ENCODE measurements around the gene WDR36.

- TF ChIP-seq ZZZ3 (IDR thresholded peaks at IDR 0.05; ENCODE audit: control insufficient read depth, insufficient read length, low read depth): no peak
- no peak for TF ChIP-seq POLR2AphosphoS5 (IDR thresholded peaks at IDR 0.05; ENCODE audit: low read length)
- no peak for TF ChIP-seq TARDBP (IDR thresholded peaks at IDR 0.05; ENCODE audit: borderline replicate concordance)
- no peak for TF ChIP-seq EP300 (IDR thresholded peaks at IDR 0.05; ENCODE audit: borderline replicate concordance in 1 of 2, control insufficient read depth in 1 of 2, low read depth in 2 of 2, low read length in 2 of 2)
- TF ChIP-seq USF2 (IDR thresholded peaks at IDR 0.05; ENCODE audit: borderline replicate concordance, low read depth, low read length): no peak
- no peak for TF ChIP-seq CREM (IDR thresholded peaks at IDR 0.05; ENCODE audit: low read depth)
- TF ChIP-seq, protein P1, sequence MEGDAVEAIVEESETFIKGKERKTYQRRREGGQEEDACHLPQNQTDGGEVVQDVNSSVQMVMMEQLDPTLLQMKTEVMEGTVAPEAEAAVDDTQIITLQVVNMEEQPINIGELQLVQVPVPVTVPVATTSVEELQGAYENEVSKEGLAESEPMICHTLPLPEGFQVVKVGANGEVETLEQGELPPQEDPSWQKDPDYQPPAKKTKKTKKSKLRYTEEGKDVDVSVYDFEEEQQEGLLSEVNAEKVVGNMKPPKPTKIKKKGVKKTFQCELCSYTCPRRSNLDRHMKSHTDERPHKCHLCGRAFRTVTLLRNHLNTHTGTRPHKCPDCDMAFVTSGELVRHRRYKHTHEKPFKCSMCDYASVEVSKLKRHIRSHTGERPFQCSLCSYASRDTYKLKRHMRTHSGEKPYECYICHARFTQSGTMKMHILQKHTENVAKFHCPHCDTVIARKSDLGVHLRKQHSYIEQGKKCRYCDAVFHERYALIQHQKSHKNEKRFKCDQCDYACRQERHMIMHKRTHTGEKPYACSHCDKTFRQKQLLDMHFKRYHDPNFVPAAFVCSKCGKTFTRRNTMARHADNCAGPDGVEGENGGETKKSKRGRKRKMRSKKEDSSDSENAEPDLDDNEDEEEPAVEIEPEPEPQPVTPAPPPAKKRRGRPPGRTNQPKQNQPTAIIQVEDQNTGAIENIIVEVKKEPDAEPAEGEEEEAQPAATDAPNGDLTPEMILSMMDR (IDR thresholded peaks at IDR 0.05 in 2 of 3, conservative IDR thresholded peaks at IDR 0.05 in 1 of 3; ENCODE audit: control insufficient read depth in 2 of 3, extremely low read depth in 1 of 3, insufficient read depth in 1 of 3, low read depth in 3 of 3, low read length in 3 of 3): no peak
- TF ChIP-seq JUND (IDR thresholded peaks at IDR 0.05; ENCODE audit: low read depth, low read length): no peak
- no peak for TF ChIP-seq NR2C2 (IDR thresholded peaks at IDR 0.05; ENCODE audit: borderline replicate concordance, control insufficient read depth, insufficient read length, low read depth)
- no peak for TF ChIP-seq YY1 (IDR thresholded peaks at IDR 0.05; ENCODE audit: low read depth, low read length)
Observed at GRCh38 chr5:111070272-111071134, 21.6 kb upstream of the WDR36 start.

All from GM12878 (cell line).